HG02943 (cell line): ENCODE measurements around the gene DYSF.

Source experiments
- ATAC-seq: cut with Tn5 transposase; IDR thresholded peaks from one replicate; pipeline ENCODE4 v1.9.1; 2021; ENCODE audit warnings: mild to moderate bottlenecking, low read depth, moderate library complexity; ENCODE audit not compliant: unreplicated experiment

DYSF gene

DNA sequence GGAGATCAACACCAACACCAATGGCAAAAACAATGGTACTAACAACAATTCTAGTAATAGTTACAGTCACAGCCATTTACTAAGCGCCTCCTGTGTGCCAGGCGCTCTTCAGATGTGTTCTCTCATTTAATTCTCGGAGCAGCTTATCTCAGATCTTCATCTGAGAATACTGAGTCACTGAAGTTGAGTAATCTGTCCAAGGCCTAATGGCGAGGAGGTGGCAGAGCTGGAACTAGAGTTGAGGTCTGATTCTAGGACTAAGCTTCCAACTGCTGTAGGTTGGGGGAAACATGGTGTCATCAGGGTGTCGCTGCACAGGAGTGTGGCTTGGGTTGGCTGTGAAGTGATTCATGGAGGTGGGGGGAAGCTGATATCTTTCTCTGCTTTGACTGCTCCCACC lies 156.1 kb downstream of the DYSF start:
- no peak for ATAC-seq

DNA sequence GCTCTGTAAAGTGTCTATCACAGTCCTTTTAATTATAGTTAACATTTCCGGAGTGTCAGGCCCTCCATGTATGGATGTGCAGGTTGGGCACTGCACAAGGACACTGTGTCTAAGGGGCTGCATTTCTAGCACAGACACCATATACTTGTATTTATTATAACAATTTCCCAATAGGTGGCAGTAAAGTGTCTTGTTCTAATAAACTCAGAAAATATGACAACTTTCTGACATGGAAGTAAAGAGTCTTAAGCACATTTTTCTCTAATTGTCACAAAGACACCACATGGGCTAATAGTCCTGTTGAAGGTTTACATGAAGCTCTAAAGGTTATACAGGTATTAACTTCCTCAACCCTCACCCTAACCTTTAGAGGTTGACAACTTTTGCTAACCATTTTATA lies 156.6 kb downstream of the DYSF start:
- ATAC-seq, result no peak

DNA sequence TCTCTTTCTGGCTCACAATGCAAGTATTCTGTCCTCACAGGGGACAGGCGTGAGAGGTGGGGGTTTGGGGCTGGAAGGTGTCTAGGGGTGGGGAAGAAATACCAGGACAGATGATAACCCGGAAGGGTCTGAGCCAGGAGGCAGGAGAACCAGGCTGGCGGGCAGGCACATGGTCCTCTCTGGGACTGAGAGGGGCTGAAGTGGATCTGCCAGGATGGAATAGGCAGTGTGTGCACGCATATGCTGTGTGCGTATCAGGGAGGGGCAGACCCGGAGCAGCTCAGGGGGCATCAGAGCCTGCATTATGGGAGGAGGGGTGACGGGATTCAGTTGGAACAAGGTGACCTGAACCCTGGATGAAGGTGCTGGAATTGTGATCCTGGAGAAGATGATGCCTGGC lies 157.3 kb downstream of the DYSF start:
- no peak for ATAC-seq

DNA sequence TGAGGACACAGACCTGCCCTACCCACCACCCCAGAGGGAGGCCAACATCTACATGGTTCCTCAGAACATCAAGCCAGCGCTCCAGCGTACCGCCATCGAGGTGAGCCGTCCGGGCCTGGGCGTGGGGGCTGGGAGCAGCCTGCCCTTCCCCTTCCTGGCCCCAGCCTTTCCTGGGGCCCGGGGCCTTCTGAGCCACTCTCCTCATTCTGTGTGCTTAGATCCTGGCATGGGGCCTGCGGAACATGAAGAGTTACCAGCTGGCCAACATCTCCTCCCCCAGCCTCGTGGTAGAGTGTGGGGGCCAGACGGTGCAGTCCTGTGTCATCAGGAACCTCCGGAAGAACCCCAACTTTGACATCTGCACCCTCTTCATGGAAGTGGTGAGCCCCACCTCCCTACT lies 157.9 kb downstream of the DYSF start:
- ATAC-seq, result no peak

DNA sequence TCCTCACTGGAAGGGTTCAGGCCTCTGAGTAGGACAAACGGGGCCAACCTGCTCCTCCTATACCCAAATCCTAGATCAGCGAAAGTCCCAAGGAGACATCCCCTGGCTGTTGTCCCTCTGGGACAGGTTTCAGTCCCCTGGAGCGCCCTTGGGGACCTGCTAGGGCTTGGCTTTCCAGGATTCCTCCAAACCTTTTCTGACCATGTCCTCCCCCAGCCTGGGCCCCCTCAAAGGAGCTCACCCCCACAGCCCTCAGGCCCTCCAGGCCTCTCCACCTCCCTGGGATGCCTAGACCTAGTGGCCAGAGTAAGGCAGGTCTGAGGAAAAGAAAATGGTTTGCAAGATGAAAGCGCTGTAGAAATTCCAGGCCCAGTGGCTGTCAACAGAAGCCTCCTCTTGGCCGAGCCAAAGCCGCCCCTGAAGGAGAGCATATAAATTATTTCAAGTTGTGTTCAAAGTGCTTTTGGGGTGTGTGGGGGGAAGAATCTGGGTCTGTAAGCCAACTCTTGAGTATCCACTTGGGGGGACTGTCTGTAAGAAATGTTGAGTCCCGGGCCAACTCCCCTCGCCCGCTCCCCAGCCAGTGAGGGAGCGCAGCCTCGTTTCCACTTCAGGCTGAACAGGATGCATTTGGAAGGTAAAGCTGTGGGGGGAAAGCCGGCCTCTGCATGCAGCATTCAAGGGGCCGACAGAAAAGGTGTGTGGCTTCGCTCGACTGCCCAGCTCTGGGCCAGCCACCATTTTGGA lies 158.6 kb downstream of the DYSF start:
- ATAC-seq, result no peak

DNA sequence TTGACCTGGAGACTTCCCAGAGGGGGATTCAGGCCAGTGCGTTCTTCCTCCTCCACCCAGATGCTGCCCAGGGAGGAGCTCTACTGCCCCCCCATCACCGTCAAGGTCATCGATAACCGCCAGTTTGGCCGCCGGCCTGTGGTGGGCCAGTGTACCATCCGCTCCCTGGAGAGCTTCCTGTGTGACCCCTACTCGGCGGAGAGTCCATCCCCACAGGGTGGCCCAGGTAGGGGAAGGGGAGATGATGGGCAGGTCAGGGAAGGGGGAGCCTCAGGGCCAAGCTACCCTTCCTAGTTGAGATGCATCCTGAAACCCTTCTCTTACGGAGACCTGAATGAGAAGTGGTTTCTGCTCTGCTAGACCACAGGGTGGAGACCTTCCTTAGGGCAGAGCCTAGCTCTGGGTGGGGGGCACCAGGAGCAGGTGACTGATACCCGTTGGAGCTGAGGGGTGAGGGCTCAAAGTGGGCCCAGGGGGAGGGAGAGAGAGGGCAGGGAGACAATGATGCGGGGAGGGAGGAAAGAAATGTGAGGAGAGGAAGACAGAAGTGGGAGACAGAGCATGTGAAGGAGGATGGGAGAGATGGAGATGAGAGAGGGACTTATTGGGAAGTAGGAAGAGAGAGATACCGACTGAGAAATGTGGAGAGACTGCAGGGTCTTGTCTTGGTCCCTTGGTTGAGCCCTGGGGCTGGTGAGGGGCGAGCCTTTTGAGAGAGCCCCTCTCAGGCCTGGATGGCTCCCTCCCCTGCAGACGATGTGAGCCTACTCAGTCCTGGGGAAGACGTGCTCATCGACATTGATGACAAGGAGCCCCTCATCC lies 159.4 kb downstream of the DYSF start:
- ATAC-seq, result no peak

DNA sequence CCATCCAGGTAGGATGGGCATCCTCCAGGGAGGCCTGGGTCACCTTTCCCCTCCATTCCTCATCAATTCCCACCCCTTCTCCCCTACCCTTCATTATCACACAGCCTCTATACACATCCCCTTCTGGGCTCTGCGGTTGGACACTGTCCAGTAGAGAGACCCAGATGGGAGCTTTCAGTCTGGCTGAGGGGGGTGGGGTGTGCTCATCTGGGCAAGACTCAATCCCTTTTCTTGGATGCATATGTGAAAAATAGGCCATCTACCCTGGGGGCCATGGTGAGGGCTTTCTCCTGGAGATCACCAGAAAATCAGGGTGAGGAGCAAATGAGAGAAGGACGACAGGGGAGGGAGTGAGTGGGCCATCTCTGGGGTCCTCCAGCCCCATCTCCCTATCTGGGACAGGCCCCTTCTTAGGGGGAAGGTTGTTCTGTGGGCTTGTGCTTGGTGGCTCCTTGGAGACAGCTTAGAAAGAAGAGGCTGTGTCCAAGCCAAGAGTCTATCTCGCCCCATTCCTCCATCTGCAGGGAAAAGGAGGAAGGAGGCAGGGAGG lies 160.1 kb downstream of the DYSF start:
- ATAC-seq, result no peak

DNA sequence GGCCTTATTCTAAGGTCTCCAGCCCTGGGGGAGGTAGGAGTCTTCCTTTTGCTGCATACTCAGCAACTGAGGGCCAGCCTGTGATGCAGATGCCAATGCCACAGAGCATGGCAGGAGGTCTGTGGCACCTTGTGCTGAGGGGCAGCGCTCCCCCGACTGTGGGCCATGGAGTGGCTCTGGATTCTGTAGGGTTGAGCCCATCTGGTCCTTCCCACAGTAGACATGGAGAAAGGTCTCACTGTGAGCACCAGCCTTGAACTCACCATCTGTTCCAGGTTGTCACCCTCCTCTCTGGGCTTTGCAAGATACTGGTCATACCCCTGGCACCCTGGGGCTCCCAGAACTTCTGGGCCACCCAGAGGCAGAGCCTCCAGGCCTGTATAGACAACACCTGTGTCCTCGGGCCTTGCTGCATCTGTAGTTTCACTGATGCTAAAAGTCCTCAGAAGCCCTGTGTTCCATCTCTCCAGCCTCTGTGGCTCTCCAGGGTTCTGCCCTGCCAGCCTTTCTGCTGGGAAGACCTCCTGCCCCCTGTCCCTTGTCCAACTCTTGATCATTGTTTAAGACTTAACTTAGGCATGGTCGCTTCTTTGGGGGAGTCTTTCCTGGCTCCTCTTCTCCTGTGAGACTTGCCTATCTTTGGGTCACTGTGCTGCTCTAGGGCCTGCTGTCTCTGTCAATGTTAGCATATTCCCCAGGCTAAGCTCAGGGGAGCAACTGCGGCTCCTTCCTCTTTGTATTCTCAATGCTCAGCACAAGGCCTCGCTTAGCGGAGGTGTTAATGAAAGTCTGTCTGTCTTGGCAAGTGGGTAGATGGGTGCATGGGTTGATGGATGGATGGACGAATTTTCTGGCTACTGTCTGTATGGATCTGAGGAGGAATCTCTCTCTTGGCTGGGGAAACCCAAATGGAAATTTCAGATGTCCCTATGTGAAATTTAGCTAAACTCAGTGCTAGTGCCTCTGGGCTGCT lies 160.9 kb downstream of the DYSF start:
- ATAC-seq, result no peak

DNA sequence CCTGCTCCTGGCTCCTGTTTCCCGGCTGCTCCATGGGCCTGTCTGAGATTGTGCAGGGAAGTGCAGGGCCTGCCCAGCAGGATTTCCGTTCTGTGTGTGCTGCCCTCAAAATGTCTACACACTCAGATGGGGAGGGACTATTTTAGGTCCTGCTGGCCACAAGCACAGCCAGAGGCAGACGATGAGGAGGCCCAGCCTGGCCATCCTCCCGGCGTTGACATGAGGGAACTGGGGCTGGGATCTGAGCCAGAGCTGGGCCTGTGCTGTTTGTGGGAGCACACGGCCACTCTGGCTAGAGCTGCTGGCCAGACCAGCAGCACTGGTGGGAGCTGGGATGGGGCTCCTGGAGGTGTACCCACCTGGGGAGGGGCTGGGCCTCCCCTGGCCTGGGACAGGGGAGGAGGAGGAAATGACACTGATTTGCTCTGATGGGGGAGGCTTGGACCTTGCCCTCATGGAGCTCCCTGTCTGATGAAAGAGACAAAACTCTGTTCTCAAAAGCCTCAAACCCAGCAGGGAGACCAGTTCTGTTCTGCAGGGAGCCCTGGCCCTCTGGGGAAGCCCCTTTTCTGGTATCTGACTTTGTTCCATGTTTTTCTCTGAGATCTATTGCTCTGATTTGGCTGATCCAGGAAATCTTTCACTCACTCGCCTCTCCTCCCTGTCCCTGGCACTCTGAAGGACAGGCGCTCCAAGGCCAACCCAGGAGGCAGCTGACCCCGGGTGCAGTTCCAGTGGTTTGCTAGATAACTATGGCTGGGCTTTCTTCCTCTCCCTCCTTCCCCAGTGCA lies 161.8 kb downstream of the DYSF start:
- ATAC-seq, result no peak

DNA sequence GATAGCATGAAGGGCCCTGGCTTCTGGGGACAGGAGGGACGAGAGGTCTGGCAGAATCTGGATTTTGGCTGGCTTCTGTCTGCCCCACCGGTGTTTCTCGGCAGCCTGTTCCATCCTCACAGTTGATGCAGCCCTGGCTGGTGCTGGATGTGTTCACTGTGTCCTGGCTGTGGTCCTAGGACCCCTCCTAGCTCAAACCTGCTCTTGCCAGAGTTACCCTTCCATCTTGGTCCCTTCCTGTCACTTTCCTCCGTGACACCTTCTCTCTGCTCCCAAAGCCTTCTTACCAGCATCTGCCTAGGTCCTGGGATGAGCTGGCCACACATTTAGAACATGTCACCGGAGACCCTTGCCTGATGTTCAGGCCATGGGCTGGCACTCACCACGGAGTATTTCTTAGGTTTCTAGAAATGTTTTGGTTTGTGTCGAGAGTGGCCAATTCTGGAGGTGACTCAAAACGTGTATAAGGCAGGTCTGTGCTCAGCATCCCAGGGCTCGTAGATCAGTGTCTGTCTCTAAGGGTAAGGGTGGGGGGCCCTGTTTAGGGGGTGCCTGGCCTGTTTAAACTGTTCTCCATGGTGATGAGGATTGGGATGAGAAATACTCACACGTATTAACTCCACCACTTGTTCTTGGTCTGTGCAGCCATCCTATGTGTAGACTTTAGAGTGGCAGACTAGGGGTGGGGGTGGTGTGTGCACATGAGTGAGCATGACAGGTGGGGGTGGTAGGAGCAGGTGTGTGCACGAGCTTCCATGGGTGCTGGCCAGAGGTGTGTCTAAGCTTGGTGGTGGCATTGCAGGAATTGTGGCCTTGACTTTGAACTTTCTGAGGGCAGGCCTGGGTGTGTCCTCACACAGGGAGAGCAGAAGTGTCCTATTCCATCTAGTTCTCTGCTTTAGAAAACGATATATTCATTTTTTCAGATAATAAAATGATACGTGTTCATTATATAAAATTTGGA lies 162.7 kb downstream of the DYSF start:
- ATAC-seq, result no peak

DNA sequence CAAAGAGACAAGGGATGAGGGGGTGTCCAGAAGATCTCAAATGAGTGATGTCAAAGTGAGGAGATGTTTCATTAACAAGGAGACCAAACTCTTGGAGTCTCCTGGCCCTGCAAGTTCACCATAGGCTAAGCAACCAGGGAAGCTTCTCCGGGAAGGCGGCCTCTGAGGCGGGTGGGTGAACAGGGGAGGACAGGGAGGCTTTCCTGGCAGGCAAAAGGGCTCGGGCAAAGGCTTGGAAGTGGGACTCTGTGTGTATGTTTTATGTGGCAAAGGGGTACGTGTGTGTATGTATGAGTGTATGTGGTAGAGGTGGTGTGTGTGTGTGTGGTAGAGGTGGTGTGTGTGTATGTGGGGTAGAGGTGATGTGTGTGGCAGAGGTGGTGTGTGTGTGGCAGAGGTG lies 163.9 kb downstream of the DYSF start:
- no peak for ATAC-seq

DNA sequence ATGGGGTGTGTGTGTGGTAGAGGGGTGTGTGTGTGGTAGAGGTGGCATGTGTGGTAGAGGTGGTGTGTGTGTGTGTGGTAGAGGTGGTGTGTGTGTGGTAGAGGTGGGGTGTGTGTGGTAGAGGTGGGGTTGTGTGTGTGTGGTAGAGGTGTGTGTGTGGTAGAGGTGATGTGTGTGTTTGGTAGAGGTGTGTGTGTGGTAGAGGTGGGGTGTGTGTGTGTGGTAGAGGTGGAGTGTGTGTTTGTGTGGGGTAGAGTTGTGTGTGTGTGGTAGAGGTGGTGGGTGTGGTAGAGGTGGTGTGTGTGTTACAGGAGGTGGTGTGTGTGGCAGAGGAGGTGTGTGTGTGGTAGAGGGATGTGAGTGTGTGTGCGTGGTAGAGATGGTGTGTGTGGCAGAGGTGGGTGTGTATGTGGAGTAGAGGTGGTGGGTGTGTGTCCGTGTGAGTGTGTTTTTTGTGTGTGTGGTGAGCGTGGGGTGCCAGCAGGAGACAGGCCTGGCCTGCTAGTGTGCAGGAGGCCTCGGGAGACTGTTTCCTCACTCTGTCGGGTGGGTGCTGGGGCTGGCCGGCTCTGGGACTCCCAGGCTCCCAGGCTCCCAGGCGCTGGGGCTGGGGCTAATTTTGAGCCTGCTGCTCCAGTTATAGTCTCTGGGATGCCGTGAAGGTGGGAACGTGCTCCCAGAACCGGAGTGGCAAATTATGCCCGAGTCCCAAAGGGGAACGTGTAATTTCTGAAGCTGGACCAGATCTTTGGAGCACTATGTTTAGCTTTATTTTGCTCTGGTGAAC lies 165.2 kb downstream of the DYSF start:
- ATAC-seq, result no peak

DNA sequence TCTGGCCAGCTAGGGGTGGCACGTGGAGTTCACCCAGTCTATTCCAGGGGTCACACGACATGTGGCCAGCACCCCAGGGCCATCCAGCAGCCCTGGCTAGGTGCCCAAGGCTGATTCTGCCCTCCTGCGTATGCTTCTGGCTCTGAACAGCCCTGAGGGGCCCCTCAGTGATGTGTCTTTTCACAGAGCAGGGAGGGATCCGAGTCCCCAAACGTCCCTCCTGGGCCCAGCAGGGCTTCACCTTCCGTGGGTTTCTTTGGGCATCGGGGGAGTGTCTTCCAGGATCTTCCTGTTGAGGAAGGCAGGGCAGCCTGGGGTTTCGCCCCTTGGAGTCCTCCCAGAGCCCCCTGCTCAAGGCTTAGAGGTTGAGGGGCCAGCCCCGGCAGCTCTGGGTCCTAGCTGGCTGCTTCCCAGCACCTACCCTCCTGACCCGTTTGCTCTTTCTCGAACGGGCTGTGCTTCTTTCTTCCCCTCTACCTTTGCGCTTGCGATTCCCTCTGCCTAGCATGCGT lies 165.9 kb downstream of the DYSF start:
- no peak for ATAC-seq

DNA sequence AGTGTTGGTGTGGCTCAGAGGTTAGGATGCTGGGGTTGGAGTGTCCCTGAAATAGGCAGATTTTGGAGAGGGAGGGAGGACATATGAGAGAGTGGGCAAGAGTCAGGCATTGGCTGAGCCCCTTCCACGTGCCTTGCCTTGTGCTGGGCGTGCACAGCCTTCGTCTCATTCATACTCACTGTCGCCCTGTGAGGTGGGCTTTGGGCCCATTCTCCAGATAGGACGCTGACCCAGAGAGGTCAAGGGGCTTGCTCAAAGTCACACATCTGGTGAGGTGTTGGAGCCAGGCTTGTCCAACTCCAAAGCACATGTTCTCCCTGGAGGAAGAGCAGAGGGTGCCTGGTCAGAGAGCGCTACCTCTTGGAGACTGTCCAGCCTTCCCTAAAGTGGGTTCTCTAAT lies 166.8 kb downstream of the DYSF start:
- ATAC-seq, result no peak

DNA sequence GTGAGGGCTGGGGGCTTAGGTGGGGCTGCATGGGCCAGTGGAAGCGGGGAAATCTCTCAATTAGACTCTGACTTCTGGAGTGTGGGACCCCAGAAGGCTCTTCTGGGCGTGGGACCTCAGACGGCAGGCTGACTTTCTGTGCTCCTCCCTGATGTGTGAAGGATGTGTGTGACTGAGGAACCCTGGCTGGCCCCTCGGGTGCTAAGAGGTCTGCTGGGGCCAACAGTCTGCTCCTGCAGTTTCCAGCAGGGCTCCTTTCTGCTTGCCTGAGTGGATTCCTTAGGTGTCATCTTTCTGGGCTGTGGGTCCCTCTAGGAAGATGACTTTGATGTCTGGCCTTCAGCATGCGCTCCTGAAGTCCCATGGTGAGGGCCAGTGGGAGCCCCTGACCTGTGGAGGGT lies 167.5 kb downstream of the DYSF start:
- ATAC-seq, result no peak

DNA sequence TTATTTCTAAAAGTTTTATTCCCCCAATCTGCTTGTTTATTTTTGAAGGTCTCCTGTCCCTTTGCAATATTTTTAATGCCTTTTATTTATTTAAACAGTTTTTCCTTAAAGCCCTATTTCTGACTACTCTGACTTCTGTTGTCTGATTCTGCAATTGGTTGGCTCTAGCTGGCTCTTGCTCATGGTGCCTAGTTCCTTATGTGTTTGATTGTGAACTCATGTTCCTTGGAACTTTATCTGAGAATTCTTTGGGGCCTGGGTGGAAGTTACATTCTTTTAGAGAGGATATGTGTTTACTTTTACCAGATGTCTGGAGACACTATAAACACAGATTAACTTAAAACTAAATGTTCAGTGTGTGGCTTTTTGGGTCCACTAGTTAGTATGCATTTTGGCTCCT lies 175.9 kb downstream of the DYSF start:
- no peak for ATAC-seq

DNA sequence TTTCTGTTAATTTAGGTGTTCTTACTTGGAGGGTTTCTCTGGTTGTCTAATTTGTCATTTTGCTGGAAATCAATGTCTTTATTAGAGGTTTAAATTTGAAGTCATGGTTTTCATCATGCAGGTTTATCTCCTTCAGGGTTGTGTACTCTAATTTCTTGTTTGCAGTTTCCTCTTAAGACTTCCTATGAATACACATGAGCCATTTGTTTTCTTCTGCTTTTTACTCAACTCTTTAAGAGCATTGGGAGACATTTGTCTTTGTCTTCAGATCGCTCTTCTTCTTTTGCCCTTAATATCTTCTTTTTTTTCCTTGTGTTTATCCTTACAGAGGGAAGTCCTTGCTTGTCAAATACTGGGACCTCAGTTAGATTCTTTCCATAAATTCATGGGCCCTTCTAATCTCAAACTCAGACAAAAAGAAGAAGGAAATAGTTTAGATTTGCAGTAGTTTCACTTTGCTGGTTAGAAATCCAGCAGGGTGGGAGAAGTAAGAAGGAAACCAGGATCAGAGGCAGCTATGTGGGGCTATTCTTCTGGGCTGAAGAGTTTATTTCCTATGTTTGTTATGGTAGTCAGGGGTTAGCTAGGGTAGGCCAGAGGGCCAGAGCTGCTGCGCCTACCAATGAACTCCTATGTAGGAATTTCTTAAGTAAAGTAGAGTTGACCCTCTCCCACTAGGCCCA lies 176.6 kb downstream of the DYSF start:
- ATAC-seq, result no peak
